Common myeloid progenitor, CD34-positive (primary cell): ENCODE measurements around the gene HTR1B.
A peak's percentile ranks its signal among the peaks of the same experiment; 100 is the strongest.

Experiments used
- CTCF ChIA-PET: fragments of 350-600 bp; sonication (Branson Sonifier 250); formaldehyde crosslinking; loops from one replicate; lab custom pipeline; 2021; ENCODE audit warnings: antibody characterized with exemption; lab: Charles Lee
- POLR2A ChIA-PET: fragments of 350-600 bp; sonication (Branson Sonifier 250); formaldehyde crosslinking; loops from one replicate; lab custom pipeline; 2021; ENCODE audit warnings: antibody characterized with exemption; lab: Charles Lee
- DNase-seq, 3 donors: peaks; one replicate each; pipeline versions ENCODE4 v3.0.0 to v3.0.0-alpha.2; 2013
- H3K27ac ChIP-seq, 2 experiments: 1 replicate in 1 of 2; 2 replicates in 1 of 2; pipeline ENCODE4 v1.7.0; 2013; ENCODE audit warnings: inconsistent platforms in 2 of 2, low read length in 2 of 2, mild to moderate bottlenecking in 2 of 2, low read depth in 1 of 2, moderate library complexity in 1 of 2; ENCODE audit not compliant: severe bottlenecking in 2 of 2, insufficient read depth in 1 of 2, poor library complexity in 1 of 2
- H3K27me3 ChIP-seq, 5 experiments: replicated peaks in 2 of 5; 1 replicate in 3 of 5; 2 replicates in 2 of 5; pipeline versions ENCODE4 v1.6.1 to v1.7.0; 2013; ENCODE audit warnings: low read length in 4 of 5, mild to moderate bottlenecking in 2 of 5, moderate library complexity in 2 of 5, inconsistent platforms in 1 of 5; ENCODE audit not compliant: insufficient read depth in 5 of 5, control insufficient read depth in 4 of 5
- H3K36me3 ChIP-seq, 4 experiments: 1 replicate in 2 of 4; 2 replicates in 2 of 4; pipeline versions ENCODE4 v1.6.1 to v1.7.0; 2013; ENCODE audit warnings: low read length in 3 of 4, control low read depth in 1 of 4, mild to moderate bottlenecking in 1 of 4; ENCODE audit not compliant: control insufficient read depth in 4 of 4, insufficient read depth in 4 of 4
- H3K4me1 ChIP-seq, 4 experiments: 1 replicate in 3 of 4; 2 replicates in 1 of 4; pipeline versions ENCODE4 v1.6.1 to v1.7.1; 2013; ENCODE audit warnings: low read length in 3 of 4, mild to moderate bottlenecking in 3 of 4, control low read depth in 1 of 4, inconsistent platforms in 1 of 4, moderate library complexity in 1 of 4; ENCODE audit not compliant: control insufficient read depth in 4 of 4, insufficient read depth in 4 of 4; ENCODE audit errors: control extremely low read depth in 1 of 4
- H3K4me3 ChIP-seq, 7 experiments: 1 replicate in 4 of 7; 2 replicates in 3 of 7; pipeline versions ENCODE4 v1.5.1 to v1.7.0; 2013; ENCODE audit warnings: mild to moderate bottlenecking in 7 of 7, low read length in 6 of 7, moderate library complexity in 6 of 7, inconsistent platforms in 2 of 7, low read depth in 2 of 7, control low read depth in 1 of 7; ENCODE audit not compliant: insufficient read depth in 4 of 7, control insufficient read depth in 1 of 7; ENCODE audit errors: extremely low read depth in 1 of 7
- H3K9me3 ChIP-seq, 5 experiments: 1 replicate in 4 of 5; 2 replicates in 1 of 5; pipeline versions ENCODE4 v1.6.1 to v1.7.1; 2013; ENCODE audit warnings: low read length in 4 of 5, mild to moderate bottlenecking in 2 of 5, inconsistent platforms in 1 of 5, low read depth in 1 of 5, moderate library complexity in 1 of 5; ENCODE audit not compliant: control insufficient read depth in 4 of 5, insufficient read depth in 2 of 5; ENCODE audit errors: control extremely low read depth in 1 of 5
- WGBS: methylation state at CpG from one replicate; pipeline ENCODE4 v1.1.5; 2013; ENCODE audit not compliant: insufficient coverage; 5-methylcytosine and 5-hydroxymethylcytosine counted together

The HTR1B gene

GRCh38 chr6:77474973-77475372 is 11.7 kb upstream of the HTR1B start:
- ChIA-PET POLR2A (no interaction called here), CTCF (interaction anchor here (3.4 kb wide), 1 partner anchor 9 kb away, joined by 10 read pairs; no protein-coding TSS in a partner anchor)
- 97% methylated on average over 10 of the region's 10 CpGs for whole genome bisulfite sequencing
- Histone ChIP-seq H3K4me1 (no peaks in the 10 kb centered on the region), H3K4me3 (no peak overlapping the region), H3K27ac (no peak overlapping the region), H3K27me3 (peaks cover 0 to 2% (median 0%) of the 10 kb centered on the region in 5 experiments), H3K36me3 (no peaks in the 10 kb centered on the region), H3K9me3 (peaks cover 0 to 3% (median 0%) of the 10 kb centered on the region in 5 experiments)
- no peak for DNase-seq

GRCh38 chr6:77474286-77474956 is 11.1 kb upstream of the HTR1B start:
- DNase-seq, result peak in 1 of 3 donors; percentile 50
- peak overlapping the region in 2 of 7 experiments; percentile 8 to 39 for H3K4me3 ChIP-seq
- H3K4me1 ChIP-seq, result no peaks in the 10 kb centered on the region
- H3K9me3 ChIP-seq, result peaks cover 0 to 3% (median 0%) of the 10 kb centered on the region in 5 experiments
- CTCF ChIA-PET, result interaction anchor here (3.4 kb wide), 1 partner anchor 9 kb away, joined by 10 read pairs; no protein-coding TSS in a partner anchor
- POLR2A ChIA-PET, result no interaction called here
- H3K27me3 ChIP-seq, result peaks cover 0 to 2% (median 0%) of the 10 kb centered on the region in 5 experiments
- WGBS, result 67% methylated on average over 5 of the region's 7 CpGs
- H3K36me3 ChIP-seq, result no peaks in the 10 kb centered on the region
- H3K27ac ChIP-seq, result no peak overlapping the region

GRCh38 chr6:77470983-77471382 is 7.7 kb upstream of the HTR1B start:
- Histone ChIP-seq H3K4me3 (no peak overlapping the region), H3K27ac (no peak overlapping the region), H3K4me1 (peaks cover 0 to 12% (median 8%) of the 10 kb centered on the region in 4 experiments), H3K9me3 (peaks cover 0 to 3% (median 0%) of the 10 kb centered on the region in 5 experiments), H3K36me3 (no peaks in the 10 kb centered on the region), H3K27me3 (peaks cover 0 to 10% (median 4%) of the 10 kb centered on the region in 5 experiments)
- POLR2A ChIA-PET, result no interaction called here
- DNase-seq, result no peak
- WGBS, result 100% methylated on average over 1 of the region's 1 CpG
- CTCF ChIA-PET, result interaction anchor here (0.6 kb wide), 1 partner anchor 13 kb away, joined by 3 read pairs; no protein-coding TSS in a partner anchor

GRCh38 chr6:77468939-77469338 is 5.6 kb upstream of the HTR1B start:
- DNase-seq, result no peak
- ChIA-PET POLR2A (no interaction called here), CTCF (interaction anchor here (1.0 kb wide), 1 partner anchor 181 kb away, joined by 3 read pairs; no protein-coding TSS in a partner anchor)
- H3K27me3 ChIP-seq, result peaks cover 6 to 22% (median 21%) of the 10 kb centered on the region in 5 experiments
- H3K9me3 ChIP-seq, result peaks cover 0 to 4% (median 0%) of the 10 kb centered on the region in 5 experiments
- H3K4me1 ChIP-seq, result peaks cover 0 to 20% (median 16%) of the 10 kb centered on the region in 4 experiments
- 76% methylated on average over 4 of the region's 6 CpGs for WGBS
- H3K27ac ChIP-seq, result no peak overlapping the region
- no peaks in the 10 kb centered on the region for H3K36me3 ChIP-seq
- H3K4me3 ChIP-seq, result no peak overlapping the region

- CTCF ChIA-PET, result interaction anchor here (0.8 to 3.2 kb wide), 7 partner anchors 9 to 1534 kb away, joined by 3 to 10 read pairs (median 4); no protein-coding TSS in a partner anchor
Observed at GRCh38 chr6:77466451-77467437, 3.5 kb upstream of the HTR1B start.

GRCh38 chr6:77466055-77466450 is 2.8 kb upstream of the HTR1B start:
- WGBS, result 0% methylated on average over 16 of the region's 17 CpGs
- ChIA-PET CTCF (interaction anchor here (0.9 to 3.2 kb wide), 7 partner anchors 9 to 1573 kb away, joined by 3 to 10 read pairs (median 4); no protein-coding TSS in a partner anchor), POLR2A (no interaction called here)
- Histone ChIP-seq H3K27me3 (peaks cover 6 to 46% (median 36%) of the 10 kb centered on the region in 5 experiments), H3K36me3 (no peaks in the 10 kb centered on the region), H3K9me3 (peaks cover 0 to 6% (median 0%) of the 10 kb centered on the region in 5 experiments), H3K4me3 (peak overlapping the region; percentile 68 to 92 (median 89)), H3K27ac (peak overlapping the region in 1 of 2 experiments; percentile 39), H3K4me1 (peaks cover 0 to 44% (median 30%) of the 10 kb centered on the region in 4 experiments)
- peak; percentile 49 to 78 (median 61) for DNase-seq

More at GRCh38 chr6:77466451-77467437, 3.5 kb upstream of the HTR1B start:
- Histone ChIP-seq H3K4me1 (peaks cover 0 to 42% (median 29%) of the 10 kb centered on the region in 4 experiments), H3K27me3 (peaks cover 6 to 44% (median 34%) of the 10 kb centered on the region in 5 experiments), H3K27ac (peak overlapping the region in 1 of 2 experiments; percentile 39), H3K36me3 (no peaks in the 10 kb centered on the region), H3K9me3 (peaks cover 0 to 6% (median 0%) of the 10 kb centered on the region in 5 experiments), H3K4me3 (peak overlapping the region; percentile 68 to 92 (median 89))
- POLR2A ChIA-PET, result interaction anchor here (0.6 kb wide), 2 partner anchors 346 to 1598 kb away, joined by 3 read pairs; no protein-coding TSS in a partner anchor
- DNase-seq, result peak in 2 of 3 donors; percentile 65 to 84
- WGBS, result 15% methylated on average over 28 of the region's 30 CpGs
